NCI-H2107 (cell line): Measurements from ENCODE around the gene SFTPB.

Source experiments
- DNase-seq: peaks from one replicate; lab custom pipeline; 2025; lab: John Stamatoyannopoulos, UW

SFTPB gene

DNA sequence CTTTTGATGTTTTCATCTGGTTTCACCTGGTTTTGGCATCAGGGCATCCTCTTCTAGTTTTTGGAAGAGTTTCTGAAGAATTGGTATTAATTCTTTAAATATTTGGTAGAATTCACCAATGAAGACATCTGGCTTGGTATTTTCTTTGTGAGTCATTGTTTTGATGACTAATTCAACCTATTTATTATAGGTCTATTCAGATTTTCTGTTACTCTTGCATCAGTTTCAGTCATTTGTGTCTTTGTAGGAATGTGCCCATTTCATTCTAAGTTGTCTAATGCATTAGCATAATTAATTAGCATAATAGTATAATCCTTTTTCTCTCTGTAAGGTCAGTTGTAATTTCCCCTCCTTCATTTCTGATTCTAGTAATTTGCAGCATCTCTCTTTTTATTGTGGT, 34.2 kb upstream of the SFTPB start:
- no peak for DNase-seq

DNA sequence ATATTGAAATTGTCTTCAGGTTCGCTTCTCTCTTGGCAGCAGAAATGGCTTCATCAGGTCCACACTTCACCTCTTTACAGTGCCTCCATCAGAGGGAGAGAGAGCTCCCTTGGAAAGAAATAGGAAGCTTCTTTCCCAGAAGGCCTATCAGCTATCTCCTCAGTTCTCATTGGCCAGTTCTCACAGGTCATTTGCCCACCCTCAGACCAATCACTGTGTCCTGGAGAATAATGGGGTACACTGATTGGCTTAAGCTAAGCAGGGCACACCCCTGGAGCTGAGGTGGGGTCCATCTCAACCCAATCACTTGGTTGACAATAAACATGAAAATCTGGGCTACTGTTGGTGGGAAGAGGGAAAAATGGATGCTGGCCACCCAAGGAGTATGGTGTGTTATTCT, 31.3 kb upstream of the SFTPB start:
- no peak for DNase-seq

DNA sequence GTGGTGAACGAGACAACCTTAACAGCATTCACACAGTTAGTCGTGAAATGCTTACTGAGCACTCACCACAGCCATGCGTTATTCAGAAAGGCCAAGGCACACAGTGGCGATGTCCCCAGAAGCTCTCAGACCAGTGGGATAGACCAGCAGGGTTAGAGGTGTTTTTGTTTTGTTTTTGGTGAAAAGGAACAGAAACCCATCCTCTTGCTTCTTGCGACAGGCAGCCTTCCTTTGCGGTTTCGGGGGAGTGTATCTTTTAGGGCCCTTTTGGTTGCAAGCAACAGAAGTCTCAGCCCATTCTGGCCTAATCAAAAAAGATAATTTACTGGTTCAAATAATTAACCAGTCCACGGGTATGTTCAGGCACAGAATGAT, 30.9 kb upstream of the SFTPB start:
- DNase-seq, result no peak

DNA sequence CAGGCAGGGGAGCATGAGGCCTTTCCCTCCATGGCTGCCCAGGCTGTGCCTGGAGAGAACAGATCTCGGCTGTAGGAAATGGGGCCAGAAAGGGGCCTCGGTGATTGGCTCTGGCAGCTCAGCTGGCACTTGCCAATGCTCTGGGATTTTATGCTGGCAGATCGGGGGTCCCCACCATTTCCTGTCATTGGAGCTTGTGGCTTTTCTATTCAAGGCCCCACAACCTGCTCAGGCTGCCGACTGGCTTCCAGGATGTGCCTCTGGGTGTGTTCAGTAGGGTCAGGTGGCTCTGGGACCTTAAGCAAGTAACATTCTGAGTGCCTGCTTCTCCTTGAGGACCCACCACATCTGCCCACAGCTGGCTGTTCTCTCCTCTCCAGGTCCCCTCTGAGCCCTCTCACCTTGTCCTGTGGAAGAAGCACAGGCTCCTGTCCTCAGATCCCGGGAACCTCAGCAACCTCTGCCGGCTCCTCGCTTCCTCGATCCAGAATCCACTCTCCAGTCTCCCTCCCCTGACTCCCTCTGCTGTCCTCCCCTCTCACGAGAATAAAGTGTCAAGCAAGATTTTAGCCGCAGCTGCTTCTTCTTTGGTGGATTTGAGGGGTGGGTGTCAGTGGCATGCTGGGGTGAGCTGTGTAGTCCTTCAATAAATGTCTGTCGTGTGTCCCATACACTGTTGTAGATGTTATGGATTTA, 30.3 kb upstream of the SFTPB start:
- DNase-seq, result no peak

DNA sequence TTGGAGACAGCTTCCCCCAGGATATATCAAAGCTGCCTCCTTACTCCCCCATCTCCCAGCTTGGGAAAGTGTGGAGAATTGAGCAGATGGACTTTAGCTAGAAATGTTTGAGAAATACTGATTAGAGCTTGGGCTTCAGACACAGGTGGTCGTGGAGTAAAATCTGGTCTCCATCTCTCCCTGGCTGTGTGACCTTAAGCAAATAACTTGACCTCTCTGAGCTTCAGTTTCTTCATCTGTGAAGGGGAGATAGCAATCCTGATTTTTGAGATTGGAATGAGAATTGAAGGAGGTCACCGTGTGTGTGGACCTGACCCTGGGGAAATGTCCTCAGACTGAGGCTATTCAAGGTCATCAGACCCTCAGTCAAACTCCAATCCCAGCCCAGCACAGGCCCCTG, 29.7 kb upstream of the SFTPB start:
- DNase-seq, result no peak

DNA sequence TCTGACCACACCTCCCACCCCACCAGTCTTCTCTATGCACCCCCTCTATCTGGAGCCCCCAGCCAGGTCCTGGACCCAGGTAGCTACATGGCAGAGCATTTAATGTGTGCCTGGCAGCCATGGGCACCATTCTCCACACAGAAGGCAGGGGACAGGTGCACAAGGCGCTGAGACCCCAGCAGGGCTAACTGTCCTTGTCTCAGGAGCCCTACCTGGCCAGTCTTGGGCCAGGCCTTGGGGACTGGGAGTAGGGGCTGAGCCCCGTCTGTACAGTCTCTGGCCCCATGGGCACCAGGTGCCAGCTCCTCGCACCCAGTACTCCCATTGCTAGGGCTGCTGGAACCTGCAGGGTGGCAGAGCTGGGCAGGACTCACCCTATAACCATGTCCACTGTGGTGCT, 29.1 kb upstream of the SFTPB start:
- no peak for DNase-seq

DNA sequence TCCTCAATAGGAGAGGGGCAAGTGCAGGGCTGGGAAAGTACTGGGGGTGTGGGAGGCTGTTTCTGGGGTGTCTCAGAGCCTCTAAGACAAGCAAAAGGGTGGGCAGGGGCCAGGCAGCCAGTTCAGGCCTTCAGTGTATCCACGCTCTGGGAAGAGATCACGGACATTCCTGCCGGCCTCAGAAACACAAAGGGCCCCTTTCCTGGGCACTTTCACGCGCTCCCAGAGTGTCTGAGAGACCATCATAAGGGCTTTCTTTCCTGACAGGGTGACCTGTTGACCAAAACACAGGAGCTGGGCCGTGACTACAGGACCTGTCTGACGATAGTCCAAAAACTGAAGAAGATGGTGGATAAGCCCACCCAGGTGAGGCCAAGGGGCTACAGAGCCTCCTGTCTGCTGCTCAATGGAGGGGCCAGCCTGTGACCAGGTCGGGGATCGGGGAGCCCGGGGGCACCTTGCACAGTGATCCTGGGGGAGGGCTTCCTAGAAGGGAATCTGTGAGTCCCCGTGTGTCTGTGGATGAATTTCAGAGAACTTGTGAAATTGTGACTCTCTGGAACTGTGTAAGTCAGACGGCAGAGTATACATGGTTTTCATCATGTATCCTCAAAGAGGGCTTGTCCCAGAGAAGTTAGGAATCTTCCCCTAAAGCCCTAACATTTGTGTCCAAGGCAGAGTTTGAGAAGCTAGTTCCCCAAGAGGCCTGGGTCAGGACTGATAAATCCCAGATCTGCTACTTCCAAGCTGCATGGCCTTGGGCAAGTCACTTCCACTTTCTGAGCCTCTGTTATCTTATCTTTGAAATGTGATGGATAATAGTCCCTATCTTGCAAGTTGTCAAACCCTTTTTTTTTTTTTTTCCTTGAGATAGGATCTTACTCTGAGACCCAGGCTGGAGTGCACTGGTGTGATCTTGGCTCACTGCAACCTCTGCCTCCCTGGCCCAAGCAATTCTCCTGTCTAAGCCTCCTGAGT, 28.0 kb upstream of the SFTPB start:
- no peak for DNase-seq

DNA sequence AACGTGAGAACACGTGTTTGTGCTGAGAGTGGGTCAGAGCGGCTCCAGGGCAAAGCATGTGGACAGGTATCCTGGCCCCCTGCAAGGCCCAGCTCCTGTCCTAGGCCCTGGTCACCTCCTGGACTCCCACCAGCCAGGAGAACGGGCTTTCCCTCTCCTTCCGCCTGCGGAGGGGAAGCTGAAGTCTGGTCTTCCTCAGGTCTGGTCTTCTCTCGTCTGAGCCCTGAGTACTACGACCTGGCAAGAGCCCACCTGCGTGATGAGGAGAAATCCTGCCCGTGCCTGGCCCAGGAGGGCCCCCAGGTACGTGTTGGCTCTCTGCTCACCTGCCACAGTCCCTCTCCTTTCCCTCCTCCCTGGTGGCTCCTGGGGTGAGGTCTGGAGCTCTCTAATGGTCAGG, 27.1 kb upstream of the SFTPB start:
- no peak for DNase-seq

DNA sequence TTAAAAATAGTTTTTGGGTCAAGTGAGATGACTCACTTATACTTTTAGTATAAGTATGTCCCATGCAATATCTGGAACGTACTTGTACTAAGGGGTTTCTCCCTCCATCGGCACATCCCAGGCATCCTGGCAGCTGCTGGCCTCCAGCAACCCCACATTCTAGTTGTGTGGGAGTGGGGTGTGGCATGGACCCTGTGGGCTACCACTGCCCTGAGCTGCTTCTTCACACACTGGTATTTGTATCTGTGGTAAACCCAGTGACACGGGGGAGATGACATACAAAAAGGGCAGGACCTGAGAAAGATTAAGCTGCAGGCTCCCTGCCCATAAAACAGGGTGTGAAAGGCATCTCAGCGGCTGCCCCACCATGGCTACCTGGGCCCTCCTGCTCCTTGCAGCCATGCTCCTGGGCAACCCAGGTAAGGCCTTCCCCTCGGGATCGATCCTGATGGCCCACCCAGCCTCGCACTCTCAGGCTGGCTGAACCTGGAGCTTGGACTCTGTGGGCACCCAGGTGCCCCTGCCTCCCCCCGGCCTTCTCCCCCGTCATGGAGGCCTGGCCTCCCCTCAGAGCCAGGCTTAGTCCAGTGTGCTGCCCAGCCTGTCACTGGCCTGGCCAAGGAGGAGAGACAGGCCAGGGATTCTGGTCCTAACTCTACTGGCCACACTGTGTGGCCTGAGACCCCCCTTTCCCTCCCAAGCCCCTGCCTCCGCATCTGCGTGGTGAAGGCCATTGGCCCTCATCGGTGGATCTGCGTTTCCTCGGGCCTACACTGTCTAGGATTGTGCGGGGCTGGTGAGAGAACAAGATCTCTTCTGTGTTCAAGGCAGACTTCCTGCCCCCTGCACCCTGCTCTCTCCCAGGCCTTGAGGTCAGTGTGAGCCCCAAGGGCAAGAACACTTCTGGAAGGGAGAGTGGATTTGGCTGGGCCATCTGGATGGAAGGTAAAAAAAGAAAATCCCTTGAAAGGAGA, 26.3 kb upstream of the SFTPB start, which contains the start of gene GNLY:
TSS of gene GNLY (plus strand) at position 307 of the 974 bp plus-strand sequence. CDS start at position 368, 61 bp downstream.
- DNase-seq, result no peak

DNA sequence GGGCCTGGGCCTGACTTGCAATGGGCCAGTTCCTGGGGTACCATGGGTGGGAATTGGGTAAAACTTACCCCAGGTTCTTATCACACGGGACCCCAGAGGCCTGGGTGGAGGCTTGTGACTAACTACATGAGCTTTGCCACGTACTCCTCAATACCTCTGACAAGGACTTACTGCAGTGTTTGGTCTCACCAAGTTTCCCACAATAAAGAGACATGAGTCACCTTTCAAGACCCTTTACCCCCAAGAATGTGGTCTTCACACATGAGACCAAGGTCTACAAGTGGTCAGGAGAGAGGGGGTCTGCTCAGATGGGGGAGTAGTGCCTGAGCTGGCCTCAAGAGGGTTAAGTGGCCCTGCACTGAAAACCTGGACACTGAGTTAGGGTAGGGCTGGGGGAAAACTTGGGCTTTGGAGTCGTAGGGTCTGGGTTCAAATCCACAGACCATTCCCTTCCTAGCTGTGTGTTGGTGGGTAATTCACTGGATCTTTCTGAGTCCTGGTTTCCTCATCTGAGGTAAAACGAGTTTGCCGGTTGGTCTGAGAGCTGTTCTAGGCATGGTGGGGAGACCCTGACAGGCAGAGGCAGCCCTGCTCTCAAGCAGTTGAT, 24.1 kb upstream of the SFTPB start:
- no peak for DNase-seq

DNA sequence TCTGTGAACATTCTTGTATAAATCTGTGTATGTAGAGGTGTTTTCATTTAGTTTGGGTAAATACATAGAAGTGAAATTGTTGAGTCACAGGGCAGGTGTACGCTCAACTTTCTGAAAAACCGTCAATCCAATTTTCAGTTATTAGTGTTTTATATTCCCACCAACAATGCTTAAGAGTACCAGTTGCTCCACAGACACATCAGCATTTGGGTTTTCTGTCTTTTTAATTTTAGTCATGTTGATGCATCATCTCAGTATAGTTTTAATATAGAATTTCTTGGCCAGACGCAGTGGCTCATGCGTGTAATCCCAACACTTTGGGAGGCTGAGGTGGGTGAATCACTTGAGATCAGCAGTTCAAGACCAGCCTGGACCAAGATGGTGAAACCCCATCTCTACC, 22.9 kb upstream of the SFTPB start:
- DNase-seq, result no peak

DNA sequence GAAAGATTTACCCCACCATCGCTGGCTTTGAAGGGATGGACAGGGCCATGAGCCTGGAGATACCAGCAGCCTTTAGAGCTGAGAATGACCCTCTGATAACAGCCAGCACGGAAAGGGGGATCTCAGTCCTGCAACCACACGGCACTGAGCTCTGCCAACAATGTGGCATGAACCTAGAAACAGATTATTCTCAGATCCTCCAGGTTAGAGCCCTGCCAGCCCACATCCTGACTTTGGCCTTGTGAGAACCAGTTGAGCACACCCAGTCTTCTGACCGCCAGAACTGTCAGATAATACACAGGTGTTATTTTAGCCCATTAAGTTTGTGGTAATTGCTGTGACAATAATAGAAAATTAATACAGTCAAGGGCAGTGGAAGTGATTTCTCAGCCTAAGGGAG, 16.8 kb upstream of the SFTPB start:
- no peak for DNase-seq

DNA sequence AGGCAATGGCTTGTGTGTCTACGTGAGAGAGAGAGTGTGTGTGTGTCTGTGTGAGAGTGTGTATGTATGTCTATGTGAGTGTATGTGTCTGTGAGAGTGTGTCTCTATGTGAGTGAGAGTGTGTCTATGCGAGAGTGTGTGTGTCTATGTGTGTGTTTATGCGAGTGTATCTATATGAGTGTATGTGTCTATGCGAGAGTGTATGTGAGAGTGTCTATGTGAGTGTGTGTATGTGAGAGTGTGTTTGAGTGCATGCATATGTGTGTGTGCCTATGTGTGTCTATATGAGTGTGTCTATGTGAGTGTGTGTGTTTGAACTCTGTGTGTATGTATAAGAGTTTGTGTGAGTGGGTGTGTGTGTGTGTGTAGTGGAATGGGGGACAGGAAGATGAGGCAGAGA, 16.4 kb upstream of the SFTPB start:
- no peak for DNase-seq

DNA sequence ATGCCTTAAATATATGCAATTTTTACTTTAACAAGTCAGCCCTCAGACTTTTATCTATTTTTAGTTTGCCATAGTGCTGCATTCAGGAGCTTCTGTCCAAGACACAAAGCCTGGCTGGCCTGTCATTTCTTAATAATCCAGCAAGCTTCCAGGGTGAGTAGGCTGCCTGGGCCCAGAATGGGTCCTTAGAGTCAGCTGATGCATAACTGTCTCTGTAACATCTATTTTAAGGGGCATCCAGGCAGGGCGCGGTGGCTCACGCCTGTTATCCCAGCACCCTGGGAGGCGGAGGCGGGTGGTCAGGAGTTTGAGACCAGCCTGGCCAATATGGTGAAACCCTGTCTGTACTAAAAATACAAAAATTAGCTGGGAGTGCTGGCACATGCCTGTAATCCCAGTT, 14.4 kb upstream of the SFTPB start:
- no peak for DNase-seq

DNA sequence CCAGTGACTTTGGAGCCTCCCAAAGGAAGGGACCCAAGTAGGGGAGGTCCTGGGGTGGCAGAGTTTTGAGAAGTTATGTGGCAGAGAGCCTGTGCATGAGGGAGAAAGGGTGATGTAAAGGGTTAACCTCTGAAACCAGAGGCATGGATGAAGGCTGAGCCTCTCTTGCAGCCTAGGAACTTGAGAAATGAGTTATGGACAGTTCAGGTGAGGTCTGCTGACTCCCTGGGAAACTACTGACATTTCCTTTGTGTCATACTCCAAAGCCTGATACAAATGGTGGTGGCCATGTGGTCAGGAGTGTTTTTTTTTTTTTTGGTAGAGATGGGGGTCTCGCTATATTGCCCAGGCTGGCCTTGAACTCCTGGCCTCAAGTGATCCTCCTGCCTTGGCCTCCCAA, 13.8 kb upstream of the SFTPB start:
- no peak for DNase-seq

DNA sequence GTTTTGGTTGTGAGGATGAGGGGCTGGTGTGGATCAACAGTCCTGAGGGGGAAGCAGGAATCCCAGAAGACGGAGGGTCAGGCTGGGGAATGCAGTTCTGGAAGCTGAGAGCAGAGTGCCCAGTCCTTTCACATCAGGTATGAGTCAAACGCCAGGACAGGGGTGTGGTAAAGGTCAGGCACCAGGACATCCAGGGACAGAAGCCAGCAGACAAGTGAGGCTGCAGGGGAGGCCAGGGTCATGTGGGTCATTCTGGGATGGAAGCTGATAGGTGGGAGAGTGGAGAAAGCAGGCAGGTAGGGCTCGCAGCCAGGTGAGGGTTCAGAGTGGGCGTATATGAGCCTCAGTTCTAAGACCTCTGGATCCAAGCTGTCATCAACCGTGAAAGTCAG, 13.4 kb upstream of the SFTPB start:
- no peak for DNase-seq

DNA sequence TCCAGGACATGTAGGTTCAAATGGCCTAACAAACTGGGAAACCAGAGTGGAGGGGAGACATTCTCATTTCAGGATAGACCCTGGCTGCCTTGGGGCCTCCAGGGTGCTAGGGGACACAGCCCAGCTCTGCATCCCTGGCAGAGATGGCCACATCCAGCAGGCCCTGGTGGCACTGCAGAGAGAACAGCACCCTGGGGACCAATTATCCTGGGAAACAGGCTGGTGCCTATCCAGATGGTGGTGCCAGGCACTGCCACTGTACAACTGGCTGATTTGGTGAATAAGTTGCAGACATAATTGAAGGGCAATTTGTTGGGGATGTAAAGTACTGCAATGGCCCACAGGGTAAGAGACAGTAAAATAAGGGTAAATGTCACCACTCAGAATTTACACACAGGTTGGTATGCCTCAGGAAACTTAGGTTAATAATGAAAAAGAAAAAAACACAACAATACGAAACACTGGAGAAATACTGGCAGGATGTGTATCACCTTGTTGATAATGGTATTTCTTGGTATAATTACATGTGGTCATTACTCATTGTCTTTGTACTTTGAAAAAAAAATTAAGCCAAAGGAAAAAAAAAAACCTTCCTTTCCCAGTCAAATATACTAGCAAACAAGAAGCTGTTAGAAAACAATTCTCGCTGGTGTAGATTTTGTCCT, 12.8 kb upstream of the SFTPB start:
- DNase-seq, result peak; percentile 46

DNA sequence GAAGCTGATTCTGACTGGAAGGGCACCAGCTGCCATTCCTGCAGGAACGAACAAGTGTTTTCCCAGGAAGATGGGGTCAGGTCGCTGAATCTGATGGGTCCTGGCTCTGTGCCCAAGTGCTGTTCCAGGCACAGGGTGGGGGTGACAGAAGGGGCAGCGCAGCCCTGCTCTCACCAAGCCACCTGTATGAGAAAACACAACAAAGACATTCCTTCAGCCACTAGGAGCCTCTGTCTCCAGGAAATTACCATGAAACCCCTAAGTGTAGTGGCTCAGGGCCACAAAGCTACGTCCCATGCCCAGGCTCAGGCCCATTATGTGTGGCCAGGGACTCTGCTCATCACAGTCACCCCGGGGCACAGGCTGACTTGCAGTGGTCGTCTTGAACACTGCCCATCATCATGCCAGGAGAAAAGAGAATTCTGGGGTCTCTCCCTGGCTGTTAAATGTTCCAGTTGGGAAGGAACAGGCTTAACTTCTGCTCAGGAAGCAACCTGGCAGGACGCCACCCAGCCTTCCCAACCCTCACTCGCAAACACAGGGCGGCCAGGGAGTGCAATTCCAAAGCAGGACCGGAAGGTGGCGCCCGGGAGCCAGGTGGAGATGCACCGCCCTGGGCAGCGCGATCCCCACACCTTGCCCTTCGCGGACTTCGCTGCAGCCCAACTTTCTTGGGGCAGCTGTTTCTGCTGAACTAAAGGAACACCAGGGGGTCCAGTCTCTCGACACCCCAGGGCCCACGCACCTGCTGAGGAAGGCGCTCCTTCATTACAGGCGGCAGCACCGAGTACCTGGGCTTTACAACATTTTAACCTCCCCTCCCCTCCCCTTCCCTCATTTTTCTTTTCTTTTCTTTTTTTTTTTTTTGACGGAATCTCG, 11.0 kb upstream of the SFTPB start:
- DNase-seq, result peak; percentile 61

DNA sequence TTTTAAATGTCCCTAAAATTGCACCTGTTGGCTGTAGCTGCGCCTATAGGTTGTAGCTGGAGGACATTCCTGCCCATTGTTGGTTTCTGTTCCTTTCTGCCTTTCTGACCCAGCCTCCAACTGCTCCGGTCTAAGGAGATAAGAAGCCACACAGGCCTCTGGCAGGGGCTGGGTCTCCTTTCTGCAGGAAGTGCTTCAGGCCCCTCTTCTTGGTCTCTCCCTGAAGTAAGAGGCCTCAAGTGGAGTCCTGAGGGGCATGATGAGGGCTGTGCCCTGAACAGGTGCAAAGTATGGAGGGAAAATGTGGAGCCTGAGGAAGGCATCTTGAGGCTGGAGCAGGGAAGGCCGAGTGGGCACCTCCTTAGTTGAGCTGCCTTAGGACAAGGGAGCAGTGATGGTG, 10.4 kb upstream of the SFTPB start:
- no peak for DNase-seq

DNA sequence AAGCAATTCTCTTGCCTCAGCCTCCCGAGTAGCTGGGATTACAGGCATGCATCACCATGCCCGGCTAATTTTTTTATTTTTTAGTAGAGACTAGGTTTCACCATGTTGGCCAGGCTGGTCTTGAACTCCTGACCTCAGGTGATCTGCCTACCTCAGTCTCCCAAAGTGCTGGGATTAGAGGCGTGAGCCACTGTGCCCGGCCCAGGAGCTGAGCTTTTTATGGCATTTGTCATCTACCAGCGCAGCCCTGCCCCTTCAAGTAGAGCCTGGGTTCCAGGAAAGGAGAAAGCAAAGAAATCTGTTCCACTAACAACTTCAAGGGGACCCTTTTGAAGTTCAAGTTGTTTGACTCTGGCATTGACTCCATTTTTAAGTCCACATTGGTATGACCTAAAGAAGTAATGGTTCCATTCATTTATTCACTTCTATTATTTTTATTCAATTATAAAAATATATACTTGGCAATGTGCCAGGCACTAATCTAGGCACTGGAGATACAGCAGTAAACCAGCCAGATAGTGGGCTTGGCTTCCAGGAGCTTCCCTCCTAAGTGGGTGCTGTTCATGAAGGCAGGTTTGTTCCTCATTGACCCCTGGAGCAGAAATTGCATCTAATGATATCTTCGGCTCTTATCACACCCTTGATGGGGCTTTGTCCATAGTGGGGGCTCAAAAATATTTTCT, 8.0 kb upstream of the SFTPB start:
- DNase-seq, result no peak
